K562 (cell line): ENCODE results near the gene CNIH3. TPM values are rescaled to one million over a fixed set of nuclear protein-coding genes. Genes with fewer than 3 reads are reported as not detected.

Experiments
- ATAC-seq: fragments of 200-7000 bp; cut with Tn5 transposase; 3 replicates; pipeline ENCODE4 v1.9.1; 2020; ENCODE audit warnings: moderate library complexity
- BruUV-seq: library from RNA; stranded (reverse); fragments of 400-500 nt; replicated peaks from 2 replicates; lab custom pipeline; 2021; lab: Mats Ljungman, UMichigan
- CTCF ChIA-PET: fragments of 300-600 bp; formaldehyde crosslinking; extraction: SDS; loops from one replicate; lab custom pipeline; 2021; ENCODE audit warnings: low intra/inter-chr PET ratio; lab: Yijun Ruan, JAX
- POLR2A ChIA-PET: fragments of 300-600, 350-650 bp; sonication (Branson Sonifier 250); formaldehyde crosslinking; extraction: SDS; loops from one replicate; lab custom pipeline; 2021; ENCODE audit warnings: antibody characterized with exemption, inconsistent platforms; lab: Yijun Ruan, JAX
- DNase-seq, 4 experiments: peaks; one replicate each; pipeline versions ENCODE4 v3.0.0 to v3.0.0-alpha.2; 2011 to 2018; ENCODE audit warnings: low spot score in 3 of 4, mixed read lengths in 3 of 4; ENCODE audit errors: extremely low read depth in 1 of 4
- FAIRE-seq: peaks from 2 replicates; lab custom pipeline; 2011; peaks lifted over from hg19 to GRCh38; lab: Jason Lieb, UNC
- H2AFZ ChIP-seq: 2 replicates; pipeline ENCODE4 v1.6.0; 2011; ENCODE audit warnings: low read depth, low read length, control low read depth, inconsistent platforms
- H3K27ac ChIP-seq: fragments of 200-600 bp; 3 replicates; pipeline ENCODE4 v1.8.0; 2011; ENCODE audit warnings: low read depth, mild to moderate bottlenecking, control low read depth, inconsistent platforms, low read length, moderate library complexity, mixed read lengths; ENCODE audit errors: extremely low read depth
- H3K27me3 ChIP-seq, 2 experiments: fragments of 300-600 bp in 1 of 2; 2 replicates in 1 of 2; 3 replicates in 1 of 2; pipeline versions ENCODE4 v1.6.0 to v1.8.0; 2011; ENCODE audit warnings: inconsistent platforms in 2 of 2, low read length in 2 of 2, mild to moderate bottlenecking in 1 of 2, mixed read lengths in 1 of 2, moderate library complexity in 1 of 2; ENCODE audit not compliant: control insufficient read depth in 2 of 2, insufficient read depth in 2 of 2
- H3K36me3 ChIP-seq: fragments of 300-600 bp; 3 replicates; pipeline ENCODE4 v1.8.0; 2011; ENCODE audit warnings: mild to moderate bottlenecking, low read length, inconsistent platforms; ENCODE audit not compliant: control insufficient read depth, insufficient read depth
- H3K4me1 ChIP-seq, 2 experiments: fragments of 200-600 bp in 1 of 2; replicated peaks in 1 of 2; 2 replicates in 1 of 2; 3 replicates in 1 of 2; pipeline versions ENCODE4 v1.5.1 to v1.8.0; 2011; ENCODE audit warnings: inconsistent platforms in 2 of 2, low read length in 2 of 2, mild to moderate bottlenecking in 1 of 2, mixed read lengths in 1 of 2, moderate library complexity in 1 of 2; ENCODE audit not compliant: control insufficient read depth in 2 of 2, insufficient read depth in 2 of 2
- H3K4me2 ChIP-seq: 2 replicates; pipeline ENCODE4 v1.6.1; 2011; ENCODE audit warnings: low read length, control low read depth, inconsistent platforms, mixed read lengths; ENCODE audit not compliant: insufficient read depth
- H3K4me3 ChIP-seq: fragments of 200-600 bp; sonication (generic), shearing (Covaris generic); 2 replicates; pipeline ENCODE4 v1.5.1; 2016; ENCODE audit warnings: control low read depth, inconsistent platforms
- H3K79me2 ChIP-seq: fragments of 200-600 bp; 3 replicates; pipeline ENCODE4 v1.8.0; 2011; ENCODE audit warnings: low read length, inconsistent platforms; ENCODE audit not compliant: control insufficient read depth, insufficient read depth
- H3K9ac ChIP-seq, 2 experiments: 2 replicates each; pipeline versions ENCODE4 v1.6.0 to v1.6.1; 2011; ENCODE audit warnings: low read depth in 2 of 2, low read length in 2 of 2, control low read depth in 1 of 2, inconsistent platforms in 1 of 2, mild to moderate bottlenecking in 1 of 2, mixed read lengths in 1 of 2; ENCODE audit not compliant: insufficient read depth in 1 of 2
- H3K9me1 ChIP-seq: one replicate; pipeline ENCODE4 v1.6.0; 2011; ENCODE audit warnings: inconsistent platforms, mild to moderate bottlenecking, low read length, moderate library complexity; ENCODE audit not compliant: control insufficient read depth, insufficient read depth
- H3K9me3 ChIP-seq: replicated peaks from 2 replicates; pipeline ENCODE4 v1.5.1; 2011; ENCODE audit warnings: low read depth, low read length, inconsistent platforms; ENCODE audit not compliant: control insufficient read depth, insufficient read depth
- H4K20me1 ChIP-seq: replicated peaks from 2 replicates; pipeline ENCODE4 v1.6.1; 2011; ENCODE audit warnings: low read length, inconsistent platforms, mixed read lengths; ENCODE audit not compliant: control insufficient read depth, insufficient read depth
- CHD4 ChIP-seq: fragments of 200-600 bp; sonication (generic); IDR thresholded peaks from 3 replicates; pipeline ENCODE4 v1.6.1; 2012; ENCODE audit warnings: low read depth, mild to moderate bottlenecking, mixed read lengths, low read length, inconsistent platforms; ENCODE audit not compliant: insufficient read depth, insufficient replicate concordance, poor library complexity, severe bottlenecking
- ELF1 ChIP-seq: fragments of 200-800 bp; sonication (Bioruptor generic); IDR thresholded peaks from 2 replicates; pipeline ENCODE4 v1.6.1; 2016; ENCODE audit warnings: missing genetic modification characterization, missing compliant biosample characterization
- HNRNPH1 ChIP-seq: fragments of 200-400 bp; formaldehyde crosslinking; optimal IDR thresholded peaks from 2 replicates; pipeline ENCODE3; 2017; ENCODE audit warnings: low read depth, mild to moderate bottlenecking, low read length, moderate library complexity
- POLR3G ChIP-seq: IDR thresholded peaks from 2 replicates; pipeline ENCODE4 v1.6.1; 2011; ENCODE audit not compliant: insufficient read length, insufficient replicate concordance; ENCODE audit errors: extremely low read depth
- SFPQ ChIP-seq: fragments of 200-400 bp; formaldehyde crosslinking; IDR thresholded peaks from 2 replicates; pipeline ENCODE4 v1.6.1; 2017; ENCODE audit warnings: mild to moderate bottlenecking, low read depth, low read length, moderate library complexity
- TCF3 ChIP-seq: sonication (generic); formaldehyde crosslinking; IDR thresholded peaks from 2 replicates; pipeline ENCODE4 v1.4.0; 2020; ENCODE audit warnings: mild to moderate bottlenecking, missing genetic modification reagents
- XRCC3 ChIP-seq: fragments of 450-650 bp; IDR thresholded peaks from 2 replicates; pipeline ENCODE4 v1.6.1; 2017; ENCODE audit warnings: mild to moderate bottlenecking, moderate library complexity
- ZNF609 ChIP-seq: sonication (generic); formaldehyde crosslinking; IDR thresholded peaks from 2 replicates; pipeline ENCODE4 v1.8.1; 2023; ENCODE audit warnings: missing genetic modification reagents, mild to moderate bottlenecking, borderline replicate concordance
- WGBS: fragments of 100-300 bp; shearing (Covaris generic); methylation state at CpG from one replicate; pipeline ENCODE4 v1.1.6; 2016; ENCODE audit warnings: low coverage, mixed read lengths; ENCODE audit not compliant: insufficient coverage; ENCODE audit errors: missing lambda C conversion rate; 5-methylcytosine and 5-hydroxymethylcytosine counted together
- in situ Hi-C: fragments of 300-500 bp; cut with MboI; formaldehyde crosslinking; loops from 4 replicates; pipeline ENCODE4 v1.15.0; 2018; ENCODE audit warnings: inconsistent platforms, mixed read lengths
- intact Hi-C: fragments of 100-400 bp; cut with micrococcal nuclease; formaldehyde crosslinking; loops from 2 replicates; pipeline ENCODE4 v1.14.2; 2022
- polyA plus RNA-seq, 8 experiments: library from polyadenylated mRNA; depleted of rRNA in 4 of 8; stranded (reverse) in 5 of 8; unstranded in 3 of 8; fragments of >200 nt; fragmentation: Nextera tagmentation in 2 of 8; fragmentation: Illumina TruSeq in 1 of 8; extraction: Ambion mirVana in 2 of 8; extraction: Trizol in 1 of 8; gene quantifications; 2 replicates each; pipeline versions ENCODE4 v1.2.1 to v1.2.3, GENCODE V29; 2011 to 2014; ENCODE audit warnings: inconsistent platforms in 1 of 8, missing spikeins in 1 of 8
- total RNA-seq, 7 experiments: library from RNA; depleted of rRNA in 6 of 7; stranded (reverse); fragments of >200 nt in 6 of 7; fragmentation: Illumina TruSeq in 2 of 7; extraction: Trizol in 2 of 7; gene quantifications; 2 replicates each; pipeline versions ENCODE4 v1.2.1 to v1.2.3, GENCODE V29; 2011 to 2021; ENCODE audit warnings: low replicate concordance in 1 of 7

CNIH3 gene
- total and polyA plus RNA-seq, 9 of the 15 experiments (the other 6 are each of a cell fraction or from before 2014, with no cell fraction given): 0.14 to 1.8 (median 0.79) TPM

GRCh38 chr1:224589006-224589405, 27.1 kb upstream of the CNIH3 start (continued):
- TF ChIP-seq ZNF609 (CRISPR knock-in tag) (no peak), ELF1 (no peak)

- no peak for FAIRE-seq
Observed at GRCh38 chr1:224591326-224591725, 24.8 kb upstream of the CNIH3 start.

More at GRCh38 chr1:224591326-224591725, 24.8 kb upstream of the CNIH3 start:
- Histone ChIP-seq H4K20me1 (no peaks in the 10 kb centered on the region), H3K9ac (no peak overlapping the region), H3K9me3 (no peaks in the 10 kb centered on the region), H3K4me1 (no peaks in the 10 kb centered on the region), H3K9me1 (no peaks in the 10 kb centered on the region), H3K27me3 (peaks cover 0 to 6% of the 10 kb centered on the region in 2 experiments; a peak in 2 of 5 replicates), H3K27ac (no peak overlapping the region), H2AFZ (no peak overlapping the region), H3K36me3 (no peaks in the 10 kb centered on the region), H3K4me3 (no peak overlapping the region), H3K4me2 (no peak overlapping the region), H3K79me2 (no peaks in the 10 kb centered on the region)
- no TSS peak for BruUV-seq
- WGBS: 5% methylated on average over 1 of the region's 1 CpG
- ChIA-PET CTCF (no interaction called here), POLR2A (interaction anchor here (1.2 kb wide), 1 partner anchor 10 kb away, joined by 4 read pairs; no protein-coding TSS in a partner anchor)
- TF ChIP-seq HNRNPH1 (no peak), TCF3 (CRISPR knock-in tag) (no peak), SFPQ (no peak), POLR3G (no peak), XRCC3 (no peak), CHD4 (no peak)
- DNase-seq: no peak
- no peak for ATAC-seq
- in situ Hi-C loops (no loop called here), intact Hi-C loops (no loop called here)
